PFSK-1 (cell line): Measurements from ENCODE around the gene FN1.

ENCODE experiments used
- POLR2AphosphoS5 ChIP-seq: IDR thresholded peaks from 2 replicates; pipeline ENCODE4 v1.6.1; 2012; ENCODE audit warnings: low read depth, mild to moderate bottlenecking, control low read depth, low read length, moderate library complexity
- REST ChIP-seq, 2 experiments: IDR thresholded peaks; 2 replicates each; pipeline versions ENCODE4 v1.6.1 to v1.8.0; 2011 to 2012; ENCODE audit warnings: low read depth in 2 of 2, low read length in 2 of 2, control low read depth in 1 of 2, inconsistent platforms in 1 of 2, mild to moderate bottlenecking in 1 of 2, moderate library complexity in 1 of 2; ENCODE audit not compliant: insufficient read depth in 1 of 2
- SIN3A ChIP-seq: IDR thresholded peaks from 2 replicates; pipeline ENCODE4 v1.6.1; 2012; ENCODE audit warnings: mild to moderate bottlenecking, low read length, moderate library complexity, borderline replicate concordance; ENCODE audit not compliant: insufficient read depth
- TAF1 ChIP-seq: IDR thresholded peaks from 2 replicates; pipeline ENCODE4 v1.6.1; 2012; ENCODE audit warnings: low read length, control low read depth, borderline replicate concordance; ENCODE audit not compliant: insufficient read depth

DNA sequence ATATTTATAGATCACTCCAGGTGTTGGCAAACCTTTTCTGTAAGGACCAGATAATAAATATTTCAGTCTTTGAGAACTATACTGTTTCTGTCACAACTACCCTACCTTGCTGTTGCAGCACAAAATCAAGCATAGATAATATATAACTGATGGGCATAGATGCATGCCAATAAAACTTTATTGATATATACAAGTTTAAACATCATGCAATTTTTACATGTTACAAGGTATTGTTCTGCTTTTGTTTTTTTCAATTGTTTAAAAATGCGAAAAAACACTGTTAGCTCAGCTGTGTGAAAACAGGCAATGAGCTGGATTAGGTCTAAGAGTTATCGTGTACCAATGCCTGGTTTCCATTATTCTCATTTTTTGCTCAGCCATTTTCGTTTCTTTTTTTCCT lies 47.6 kb upstream of the FN1 start:
- no peak for TF ChIP-seq POLR2AphosphoS5
- TF ChIP-seq REST (IDR thresholded peaks at IDR 0.05; ENCODE audit: insufficient read depth in 1 of 2, low read depth in 2 of 2, low read length in 2 of 2), result no peak
- TF ChIP-seq SIN3A, result no peak
- no peak for TF ChIP-seq TAF1
